DND-41 (cell line): ENCODE measurements around the gene CCBE1.

Source experiments
- ATAC-seq: fragments of 200-7000 bp; cut with Tn5 transposase; 3 replicates; pipeline ENCODE4 v1.9.1; 2021; ENCODE audit warnings: low read depth; ENCODE audit not compliant: insufficient read depth
- DNase-seq: peaks from one replicate; pipeline ENCODE4 v3.0.0-alpha.2; 2020
- H2AFZ ChIP-seq: 2 replicates; pipeline ENCODE4 v1.6.0; 2012; ENCODE audit warnings: low read depth, low read length
- H3K27ac ChIP-seq: 2 replicates; pipeline ENCODE4 v1.5.1; 2012; ENCODE audit warnings: low read length, inconsistent platforms
- H3K27me3 ChIP-seq: fragments of 200-600 bp; sonication (generic); 2 replicates; pipeline ENCODE4 v1.6.0; 2012; ENCODE audit warnings: low read length, mild to moderate bottlenecking, inconsistent platforms; ENCODE audit not compliant: insufficient read depth, poor library complexity
- H3K36me3 ChIP-seq: 2 replicates; pipeline ENCODE4 v1.5.1; 2012; ENCODE audit warnings: low read length, inconsistent platforms; ENCODE audit not compliant: insufficient read depth
- H3K4me1 ChIP-seq: 2 replicates; pipeline ENCODE4 v1.5.1; 2012; ENCODE audit warnings: mild to moderate bottlenecking, low read length; ENCODE audit not compliant: insufficient read depth
- H3K4me2 ChIP-seq: 2 replicates; pipeline ENCODE4 v1.6.0; 2012; ENCODE audit warnings: mild to moderate bottlenecking, moderate library complexity, low read length, inconsistent platforms; ENCODE audit not compliant: insufficient read depth
- H3K4me3 ChIP-seq, 2 experiments: fragments of 200-600 bp in 1 of 2; shearing (Covaris generic) in 1 of 2; 2 replicates each; pipeline ENCODE4 v1.5.1; 2012 to 2016; ENCODE audit warnings: inconsistent platforms in 2 of 2, low read length in 2 of 2, mild to moderate bottlenecking in 2 of 2, low read depth in 1 of 2, moderate library complexity in 1 of 2
- H3K79me2 ChIP-seq: 2 replicates; pipeline ENCODE4 v1.6.0; 2012; ENCODE audit warnings: low read length, inconsistent platforms; ENCODE audit not compliant: insufficient read depth
- H3K9ac ChIP-seq: 2 replicates; pipeline ENCODE4 v1.6.0; 2012; ENCODE audit warnings: low read depth, mild to moderate bottlenecking, inconsistent platforms, low read length, moderate library complexity
- H3K9me3 ChIP-seq: 2 replicates; pipeline ENCODE4 v1.5.1; 2012; ENCODE audit warnings: low read length, moderate library complexity, mild to moderate bottlenecking, inconsistent platforms; ENCODE audit not compliant: insufficient read depth, severe bottlenecking
- H4K20me1 ChIP-seq: 2 replicates; pipeline ENCODE4 v1.6.0; 2012; ENCODE audit warnings: low read length; ENCODE audit not compliant: insufficient read depth
- EZH2 ChIP-seq: IDR thresholded peaks from 3 replicates; pipeline ENCODE4 v1.6.1; 2012; ENCODE audit warnings: borderline replicate concordance, low read depth, mild to moderate bottlenecking, moderate library complexity, low read length, inconsistent platforms; ENCODE audit not compliant: severe bottlenecking
- TF ChIP-seq, protein P1 (sequence below): IDR thresholded peaks from 2 replicates; pipeline ENCODE4 v1.5.1; 2012; ENCODE audit warnings: borderline replicate concordance, low read length, moderate library complexity, mild to moderate bottlenecking; ENCODE audit not compliant: poor library complexity, severe bottlenecking; ENCODE audit errors: extremely low read depth

The CCBE1 gene

DNA sequence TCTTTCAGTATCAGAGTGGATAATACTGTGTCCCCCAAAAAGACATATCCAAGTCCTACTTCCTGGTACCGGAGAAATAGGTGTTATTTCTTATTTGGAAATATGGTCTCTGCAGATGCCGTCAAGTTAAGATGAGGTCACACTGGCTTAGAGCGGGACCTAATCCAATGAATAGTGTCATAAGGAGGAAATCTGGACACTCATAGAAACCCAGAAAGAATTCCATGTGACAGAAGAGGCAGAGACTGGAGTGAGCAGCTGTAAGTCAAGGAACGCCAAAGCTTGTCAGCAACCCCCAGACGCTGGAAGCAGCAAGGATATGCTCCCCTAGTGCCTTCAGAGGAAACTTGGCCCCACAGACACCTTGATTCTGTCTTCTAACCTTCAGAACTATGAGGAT is 69.8 kb downstream of the CCBE1 start:
- TF ChIP-seq, protein P1, sequence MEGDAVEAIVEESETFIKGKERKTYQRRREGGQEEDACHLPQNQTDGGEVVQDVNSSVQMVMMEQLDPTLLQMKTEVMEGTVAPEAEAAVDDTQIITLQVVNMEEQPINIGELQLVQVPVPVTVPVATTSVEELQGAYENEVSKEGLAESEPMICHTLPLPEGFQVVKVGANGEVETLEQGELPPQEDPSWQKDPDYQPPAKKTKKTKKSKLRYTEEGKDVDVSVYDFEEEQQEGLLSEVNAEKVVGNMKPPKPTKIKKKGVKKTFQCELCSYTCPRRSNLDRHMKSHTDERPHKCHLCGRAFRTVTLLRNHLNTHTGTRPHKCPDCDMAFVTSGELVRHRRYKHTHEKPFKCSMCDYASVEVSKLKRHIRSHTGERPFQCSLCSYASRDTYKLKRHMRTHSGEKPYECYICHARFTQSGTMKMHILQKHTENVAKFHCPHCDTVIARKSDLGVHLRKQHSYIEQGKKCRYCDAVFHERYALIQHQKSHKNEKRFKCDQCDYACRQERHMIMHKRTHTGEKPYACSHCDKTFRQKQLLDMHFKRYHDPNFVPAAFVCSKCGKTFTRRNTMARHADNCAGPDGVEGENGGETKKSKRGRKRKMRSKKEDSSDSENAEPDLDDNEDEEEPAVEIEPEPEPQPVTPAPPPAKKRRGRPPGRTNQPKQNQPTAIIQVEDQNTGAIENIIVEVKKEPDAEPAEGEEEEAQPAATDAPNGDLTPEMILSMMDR: no peak
- TF ChIP-seq EZH2: no peak
- Histone ChIP-seq H3K79me2 (no peaks in the 10 kb centered on the region), H3K36me3 (no peaks in the 10 kb centered on the region), H3K9me3 (no peaks in the 10 kb centered on the region), H4K20me1 (no peaks in the 10 kb centered on the region), H3K4me1 (no peaks in the 10 kb centered on the region), H3K9ac (no peak overlapping the region), H2AFZ (no peak overlapping the region), H3K27me3 (no peaks in the 10 kb centered on the region), H3K4me2 (no peak overlapping the region), H3K27ac (no peak overlapping the region), H3K4me3 (no peak overlapping the region)
- ATAC-seq (no peak), DNase-seq (no peak)

GRCh38 chr18:59624369-59624765 is 72.9 kb downstream of the CCBE1 start:
- DNase-seq (no peak), ATAC-seq (no peak)
- H3K36me3 ChIP-seq: no peaks in the 10 kb centered on the region
- TF ChIP-seq EZH2: no peak
- TF ChIP-seq, protein P1: no peak
- no peaks in the 10 kb centered on the region for H4K20me1 ChIP-seq
- no peaks in the 10 kb centered on the region for H3K9me3 ChIP-seq
- H3K4me2 ChIP-seq: no peak overlapping the region
- H3K4me1 ChIP-seq: peaks cover 7% of the 10 kb centered on the region
- H3K27me3 ChIP-seq: no peaks in the 10 kb centered on the region
- H2AFZ ChIP-seq: no peak overlapping the region
- H3K4me3 ChIP-seq: no peak overlapping the region
- H3K9ac ChIP-seq: no peak overlapping the region
- no peaks in the 10 kb centered on the region for H3K79me2 ChIP-seq
- no peak overlapping the region for H3K27ac ChIP-seq

- no peaks in the 10 kb centered on the region for H3K27me3 ChIP-seq
- H3K4me3 ChIP-seq: no peak overlapping the region
- H3K79me2 ChIP-seq: no peaks in the 10 kb centered on the region
- no peak overlapping the region for H3K9ac ChIP-seq
- H4K20me1 ChIP-seq: no peaks in the 10 kb centered on the region
- TF ChIP-seq, protein P1: no peak
- no peak for TF ChIP-seq EZH2
- H3K4me1 ChIP-seq: peaks cover 7% of the 10 kb centered on the region
- no peak overlapping the region for H3K4me2 ChIP-seq
- H3K36me3 ChIP-seq: no peaks in the 10 kb centered on the region
- ATAC-seq (no peak), DNase-seq (no peak)
- H2AFZ ChIP-seq: no peak overlapping the region
- no peak overlapping the region for H3K27ac ChIP-seq
- H3K9me3 ChIP-seq: no peaks in the 10 kb centered on the region
Measured at GRCh38 chr18:59623456-59624368, 73.5 kb downstream of the CCBE1 start.
